DND-41 (cell line): ENCODE results near the gene DBP.

Source experiments
- ATAC-seq: fragments of 200-7000 bp; cut with Tn5 transposase; 3 replicates; pipeline ENCODE4 v1.9.1; 2021; ENCODE audit warnings: low read depth; ENCODE audit not compliant: insufficient read depth
- DNase-seq: peaks from one replicate; pipeline ENCODE4 v3.0.0-alpha.2; 2020
- H2AFZ ChIP-seq: 2 replicates; pipeline ENCODE4 v1.6.0; 2012; ENCODE audit warnings: low read depth, low read length
- H3K27ac ChIP-seq: 2 replicates; pipeline ENCODE4 v1.5.1; 2012; ENCODE audit warnings: low read length, inconsistent platforms
- H3K27me3 ChIP-seq: fragments of 200-600 bp; sonication (generic); 2 replicates; pipeline ENCODE4 v1.6.0; 2012; ENCODE audit warnings: low read length, mild to moderate bottlenecking, inconsistent platforms; ENCODE audit not compliant: insufficient read depth, poor library complexity
- H3K36me3 ChIP-seq: 2 replicates; pipeline ENCODE4 v1.5.1; 2012; ENCODE audit warnings: low read length, inconsistent platforms; ENCODE audit not compliant: insufficient read depth
- H3K4me1 ChIP-seq: 2 replicates; pipeline ENCODE4 v1.5.1; 2012; ENCODE audit warnings: mild to moderate bottlenecking, low read length; ENCODE audit not compliant: insufficient read depth
- H3K4me2 ChIP-seq: 2 replicates; pipeline ENCODE4 v1.6.0; 2012; ENCODE audit warnings: mild to moderate bottlenecking, moderate library complexity, low read length, inconsistent platforms; ENCODE audit not compliant: insufficient read depth
- H3K4me3 ChIP-seq, 2 experiments: fragments of 200-600 bp in 1 of 2; shearing (Covaris generic) in 1 of 2; 2 replicates each; pipeline ENCODE4 v1.5.1; 2012 to 2016; ENCODE audit warnings: inconsistent platforms in 2 of 2, low read length in 2 of 2, mild to moderate bottlenecking in 2 of 2, low read depth in 1 of 2, moderate library complexity in 1 of 2
- H3K79me2 ChIP-seq: 2 replicates; pipeline ENCODE4 v1.6.0; 2012; ENCODE audit warnings: low read length, inconsistent platforms; ENCODE audit not compliant: insufficient read depth
- H3K9ac ChIP-seq: 2 replicates; pipeline ENCODE4 v1.6.0; 2012; ENCODE audit warnings: low read depth, mild to moderate bottlenecking, inconsistent platforms, low read length, moderate library complexity
- H3K9me3 ChIP-seq: 2 replicates; pipeline ENCODE4 v1.5.1; 2012; ENCODE audit warnings: low read length, moderate library complexity, mild to moderate bottlenecking, inconsistent platforms; ENCODE audit not compliant: insufficient read depth, severe bottlenecking
- H4K20me1 ChIP-seq: 2 replicates; pipeline ENCODE4 v1.6.0; 2012; ENCODE audit warnings: low read length; ENCODE audit not compliant: insufficient read depth
- CTCF ChIP-seq: IDR thresholded peaks from 2 replicates; pipeline ENCODE4 v1.5.1; 2012; ENCODE audit warnings: borderline replicate concordance, low read length, moderate library complexity, mild to moderate bottlenecking; ENCODE audit not compliant: poor library complexity, severe bottlenecking; ENCODE audit errors: extremely low read depth
- EZH2 ChIP-seq: IDR thresholded peaks from 3 replicates; pipeline ENCODE4 v1.6.1; 2012; ENCODE audit warnings: borderline replicate concordance, low read depth, mild to moderate bottlenecking, moderate library complexity, low read length, inconsistent platforms; ENCODE audit not compliant: severe bottlenecking

Gene DBP

DNA sequence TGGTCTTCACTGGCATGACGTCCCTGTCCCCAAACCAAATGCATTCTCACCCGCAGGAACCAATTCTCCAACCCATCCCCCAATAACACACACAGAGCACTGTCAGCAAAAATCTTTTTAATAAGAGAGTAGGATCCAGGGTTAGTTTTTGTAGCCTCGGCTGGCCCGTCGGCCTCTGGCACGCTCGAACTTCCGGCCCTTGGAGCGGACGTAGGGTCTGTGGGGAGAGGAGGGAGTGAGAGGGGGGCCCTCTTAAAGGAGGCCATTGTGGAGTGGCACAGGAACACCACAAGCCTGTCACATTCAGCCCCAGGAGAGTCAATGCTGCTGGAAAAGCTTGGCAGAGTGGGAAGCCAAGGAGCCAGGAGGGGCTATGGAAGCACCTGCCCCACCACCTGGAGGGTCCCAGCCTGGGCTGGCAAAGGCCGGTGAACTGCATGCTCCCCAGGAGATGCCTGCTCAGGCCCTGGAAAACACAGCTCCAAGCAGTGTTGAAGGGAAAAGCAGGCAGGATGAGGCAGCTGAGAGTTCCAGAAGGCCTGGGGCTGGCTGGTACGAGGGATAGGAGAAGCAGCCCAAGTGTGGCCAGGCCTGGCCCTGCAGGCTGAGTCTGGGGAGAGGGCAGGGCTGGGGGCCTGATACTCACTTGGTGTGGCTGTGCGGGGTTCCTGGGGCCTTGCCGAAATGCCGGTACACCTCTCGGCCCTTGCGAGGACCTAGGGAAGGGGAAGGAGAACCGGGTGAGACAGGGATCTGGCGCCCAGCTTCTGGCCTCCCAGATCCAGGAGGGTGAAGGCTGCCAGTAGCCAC, 21.7 kb downstream of the DBP start:
- Histone ChIP-seq H4K20me1 (peaks cover 50% of the 10 kb centered on the region), H3K4me1 (peaks cover 32% of the 10 kb centered on the region), H3K4me2 (no peak overlapping the region), H2AFZ (no peak overlapping the region), H3K27me3 (no peaks in the 10 kb centered on the region), H3K4me3 (no peak overlapping the region), H3K9me3 (no peaks in the 10 kb centered on the region), H3K9ac (no peak overlapping the region), H3K27ac (no peak overlapping the region), H3K36me3 (peaks cover 41% of the 10 kb centered on the region), H3K79me2 (peaks cover 47% of the 10 kb centered on the region)
- DNase-seq: no peak
- no peak for ATAC-seq
- no peak for TF ChIP-seq EZH2
- TF ChIP-seq CTCF: no peak

DNA sequence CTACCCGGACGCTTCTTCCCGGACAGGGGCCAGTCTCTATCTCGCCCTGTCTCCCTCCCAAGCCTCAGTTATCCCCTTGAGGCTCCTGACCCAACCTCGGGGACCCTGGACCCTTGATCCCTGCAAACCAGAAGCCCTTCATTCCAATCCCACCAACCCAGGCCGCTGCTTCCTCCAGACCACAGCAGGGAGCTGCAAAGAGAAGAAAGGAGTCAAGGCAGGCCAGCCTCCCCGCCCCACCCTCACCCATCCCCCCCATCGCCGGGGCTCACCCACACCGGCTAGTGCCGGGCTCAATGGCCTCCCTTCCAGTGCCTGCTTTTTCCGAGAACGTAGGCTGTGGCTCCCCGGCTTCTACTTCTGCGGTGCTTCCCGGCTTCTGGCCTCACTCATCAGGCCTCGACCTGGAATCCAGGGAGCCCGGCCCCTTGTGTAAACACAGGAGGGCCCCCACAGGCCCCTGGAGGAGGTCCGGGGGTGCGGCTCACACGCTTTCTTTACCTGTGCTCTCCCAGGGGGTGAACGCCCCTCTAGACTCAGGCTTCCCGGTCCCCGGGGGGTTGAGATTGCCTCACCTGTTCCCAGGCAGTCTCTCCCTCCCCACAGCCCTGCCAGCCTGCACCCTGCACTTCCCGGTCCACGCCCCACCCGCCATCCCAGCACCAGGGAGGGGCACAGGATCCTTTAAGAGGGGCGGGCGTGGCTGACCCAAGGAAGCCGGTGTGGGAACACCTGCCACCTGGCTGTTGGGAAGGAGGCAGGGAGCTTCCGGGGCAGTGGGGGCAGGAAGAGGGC, 22.5 kb downstream of the DBP start, which contains the start of gene FAM83E:
Gene FAM83E, minus strand, starts transcription at position 641 of the 795 bp plus-strand sequence. CDS start 1,704 bp downstream, outside the sequence.
- Histone ChIP-seq H3K36me3 (peaks cover 41% of the 10 kb centered on the region), H3K27ac (no peak within 1 kb of the TSS), H3K9ac (no peak within 1 kb of the TSS), H3K4me1 (peaks cover 24% of the 10 kb centered on the region), H3K79me2 (peaks cover 39% of the 10 kb centered on the region), H3K9me3 (no peaks in the 10 kb centered on the region), H4K20me1 (peaks cover 50% of the 10 kb centered on the region), H3K27me3 (no peaks in the 10 kb centered on the region), H2AFZ (no peak within 1 kb of the TSS), H3K4me3 (no peak within 1 kb of the TSS), H3K4me2 (no peak within 1 kb of the TSS)
- no peak for DNase-seq
- no peak for ATAC-seq
- TF ChIP-seq CTCF (no peak), EZH2 (no peak)

- H3K4me3 ChIP-seq: no peak overlapping the region
- H2AFZ ChIP-seq: no peak overlapping the region
- H3K36me3 ChIP-seq: peaks cover 41% of the 10 kb centered on the region
- H3K4me1 ChIP-seq: peaks cover 22% of the 10 kb centered on the region
- peaks cover 36% of the 10 kb centered on the region for H3K79me2 ChIP-seq
- DNase-seq (no peak), ATAC-seq (peak; percentile 10)
- H3K9me3 ChIP-seq: no peaks in the 10 kb centered on the region
- H3K9ac ChIP-seq: no peak overlapping the region
- no peak overlapping the region for H3K27ac ChIP-seq
- H3K4me2 ChIP-seq: no peak overlapping the region
- no peak for TF ChIP-seq EZH2
- no peaks in the 10 kb centered on the region for H3K27me3 ChIP-seq
- H4K20me1 ChIP-seq: peaks cover 50% of the 10 kb centered on the region
Measured at GRCh38 chr19:48613852-48614435, 23.2 kb downstream of the DBP start.
